Adipose tissue (tissue), 3 donors: Measurements from ENCODE around the gene IGFBP4. TPM values are rescaled to one million over a fixed set of nuclear protein-coding genes. Genes with fewer than 3 reads are reported as not detected.
"Not testable (repeated sequence)": the region's sequence is repeated elsewhere in the genome, so short reads cannot be mapped to it uniquely, and the experiment has no call there.

Experiments
- H3K27ac ChIP-seq: one replicate; pipeline ENCODE4 v1.5.1; 2013; ENCODE audit warnings: low read depth, low read length
- WGBS, 3 donors: extraction: QIAGEN DNeasy Blood & Tissue Kit; methylation state at CpG; one replicate each; pipeline ENCODE4 v1.1.7; 2013; 5-methylcytosine and 5-hydroxymethylcytosine counted together
- polyA plus RNA-seq, 3 donors: library from polyadenylated mRNA; stranded (reverse); fragments of 200-250 nt; gene quantifications; one replicate each; pipeline ENCODE4 v1.2.3, GENCODE V29; 2013
- donor health status: healthy with polysubstance abuse.
- donor health status: Bipolar disorder and iron deficiency.
- donor health status: healthy.

IGFBP4 gene
- 1,000 to 10,000 TPM in 1 of 3 donors, 100 to 1,000 TPM in 1, 10 to 100 TPM in 1; 77.0 to 1,385 (median 621) TPM for polyA plus RNA-seq

GRCh38 chr17:40443196-40443987, at the start of gene IGFBP4:
TSS of gene IGFBP4 (plus strand) at chr17:40443450. CDS start at chr17:40443736, 286 bp downstream.
- H3K27ac ChIP-seq = peak within 1 kb of the TSS; percentile 86
- 1% methylated on average over 55 to 98 of the region's 98 CpGs for WGBS, 3 donors

GRCh38 chr17:40399185-40399584, 44.1 kb upstream of the IGFBP4 start:
- WGBS, 3 donors = 54 to 56% (median 55%) methylated on average over 4 of the region's 4 CpGs
- H3K27ac ChIP-seq = no peak overlapping the region

- H3K27ac ChIP-seq = no peak overlapping the region
- 90 to 94% (median 91%) methylated on average over 1 of the region's 1 CpG for WGBS, 3 donors
Measured at GRCh38 chr17:40402668-40403067, 40.6 kb upstream of the IGFBP4 start.

GRCh38 chr17:40404003-40404402, 39.2 kb upstream of the IGFBP4 start:
- WGBS, 3 donors = 59 to 94% (median 84%) methylated on average over 3 of the region's 3 CpGs
- no peak overlapping the region for H3K27ac ChIP-seq

- WGBS, 3 donors = 95 to 98% (median 97%) methylated on average over 3 of the region's 3 CpGs
- H3K27ac ChIP-seq = no peak overlapping the region
Measured at GRCh38 chr17:40407460-40407859, 35.8 kb upstream of the IGFBP4 start.

GRCh38 chr17:40409540-40409939, 33.7 kb upstream of the IGFBP4 start:
- 94 to 96% (median 96%) methylated on average over 4 of the region's 4 CpGs for WGBS, 3 donors
- not testable (repeated sequence) for H3K27ac ChIP-seq

GRCh38 chr17:40410082-40410481, 33.2 kb upstream of the IGFBP4 start:
- WGBS, 3 donors = 85 to 100% (median 93%) methylated on average over 1 of the region's 1 CpG
- no peak overlapping the region for H3K27ac ChIP-seq

GRCh38 chr17:40411821-40412220, 31.4 kb upstream of the IGFBP4 start:
- WGBS, 3 donors = 93 to 96% (median 95%) methylated on average over 4 of the region's 4 CpGs
- no peak overlapping the region for H3K27ac ChIP-seq

GRCh38 chr17:40412880-40413279, 30.4 kb upstream of the IGFBP4 start:
- no peak overlapping the region for H3K27ac ChIP-seq

- not testable (repeated sequence) for H3K27ac ChIP-seq
- 92 to 95% (median 93%) methylated on average over 4 of the region's 4 CpGs for WGBS, 3 donors
Measured at GRCh38 chr17:40414312-40414711, 28.9 kb upstream of the IGFBP4 start.

GRCh38 chr17:40415390-40415789, 27.9 kb upstream of the IGFBP4 start:
- no peak overlapping the region for H3K27ac ChIP-seq
- WGBS, 3 donors = 22 to 47% (median 42%) methylated on average over 3 of the region's 3 CpGs

GRCh38 chr17:40416671-40417070, 26.6 kb upstream of the IGFBP4 start:
- no peak overlapping the region for H3K27ac ChIP-seq
- 33 to 53% (median 41%) methylated on average over 3 of the region's 3 CpGs for WGBS, 3 donors

- 0 to 1% (median 0%) methylated on average over 21 of the region's 21 CpGs for WGBS, 3 donors
Measured at GRCh38 chr17:40417258-40417608, 26.0 kb upstream of the IGFBP4 start.

GRCh38 chr17:40417609-40418427, 25.4 kb upstream of the IGFBP4 start, which contains the start of gene TOP2A:
TSS of gene TOP2A (minus strand) at chr17:40417896. CDS start at chr17:40417791, 105 bp downstream.
- 0 to 1% (median 0%) methylated on average over 49 of the region's 49 CpGs for WGBS, 3 donors
- H3K27ac ChIP-seq = no peak within 1 kb of the TSS

More at GRCh38 chr17:40417258-40417608, 26.0 kb upstream of the IGFBP4 start:
- H3K27ac ChIP-seq = no peak overlapping the region

- WGBS, 3 donors = 62 to 69% (median 69%) methylated on average over 16 of the region's 16 CpGs
- H3K27ac ChIP-seq = no peak overlapping the region
Measured at GRCh38 chr17:40418428-40418706, 24.9 kb upstream of the IGFBP4 start.

GRCh38 chr17:40419559-40420331, 23.5 kb upstream of the IGFBP4 start:
- H3K27ac ChIP-seq = no peak overlapping the region
- 43 to 57% (median 56%) methylated on average over 11 of the region's 11 CpGs for WGBS, 3 donors

GRCh38 chr17:40422990-40423633, 20.1 kb upstream of the IGFBP4 start:
- 72 to 91% (median 86%) methylated on average over 3 of the region's 3 CpGs for WGBS, 3 donors
- H3K27ac ChIP-seq = no peak overlapping the region

- no peak overlapping the region for H3K27ac ChIP-seq
- WGBS, 3 donors = 58 to 67% (median 59%) methylated on average over 4 of the region's 4 CpGs
Measured at GRCh38 chr17:40425741-40426140, 17.5 kb upstream of the IGFBP4 start.
